Esophagus muscularis mucosa (tissue), 4 donors: ENCODE measurements around the gene NOP56. TPM values are rescaled to one million over a fixed set of nuclear protein-coding genes. Genes with fewer than 3 reads are reported as not detected.

Experiments
- DNase-seq: peaks from one replicate; pipeline ENCODE4 v3.0.0-alpha.2; 2017; ENCODE audit errors: extremely low spot score
- H3K27ac ChIP-seq, 4 donors: fragments of 200-600 bp; sonication (generic); replicated peaks in 1 of 4; 1 replicate in 3 of 4; 2 replicates in 1 of 4; pipeline ENCODE4 v1.5.1; 2016 to 2019; ENCODE audit warnings: mild to moderate bottlenecking in 1 of 4
- H3K27me3 ChIP-seq, 4 donors: fragments of 200-600 bp; sonication (generic); one replicate each; pipeline versions ENCODE4 v1.5.1 to v1.6.0; 2016 to 2019
- H3K36me3 ChIP-seq, 4 donors: fragments of 200-600 bp; sonication (generic); one replicate each; pipeline ENCODE4 v1.5.1; 2016 to 2019
- H3K4me1 ChIP-seq, 4 donors: fragments of 200-600 bp; sonication (generic); one replicate each; pipeline ENCODE4 v1.5.1; 2016 to 2019
- H3K4me3 ChIP-seq, 4 donors: fragments of 200-600 bp; sonication (generic); 1 replicate in 2 of 4; 2 replicates in 2 of 4; pipeline ENCODE4 v1.5.1; 2016 to 2019; ENCODE audit warnings: mild to moderate bottlenecking in 4 of 4, moderate library complexity in 1 of 4
- H3K9me3 ChIP-seq, 4 donors: fragments of 200-600 bp; sonication (generic); 1 replicate in 3 of 4; 2 replicates in 1 of 4; pipeline ENCODE4 v1.5.1; 2016 to 2019
- CTCF ChIP-seq, 3 experiments: fragments of 200-600 bp in 2 of 3; fragments of 450-650 bp in 1 of 3; sonication (generic) in 2 of 3; IDR thresholded peaks; one replicate each; pipeline ENCODE4 v1.5.1; 2017 to 2019; ENCODE audit warnings: antibody characterized with exemption in 3 of 3, mild to moderate bottlenecking in 2 of 3, moderate library complexity in 1 of 3
- EP300 ChIP-seq: sonication (generic); formaldehyde crosslinking; IDR thresholded peaks from one replicate; pipeline ENCODE4 v1.6.1; 2017; ENCODE audit warnings: antibody characterized with exemption
- POLR2A ChIP-seq: fragments of 450-650 bp; IDR thresholded peaks from one replicate; pipeline ENCODE4 v1.6.1; 2017; ENCODE audit warnings: antibody characterized with exemption, moderate library complexity, mild to moderate bottlenecking, low read depth
- POLR2AphosphoS5 ChIP-seq, 2 donors: sonication (generic); formaldehyde crosslinking; IDR thresholded peaks; one replicate each; pipeline ENCODE4 v1.6.1; 2017; ENCODE audit warnings: antibody characterized with exemption in 2 of 2
- WGBS: methylation state at CpG from one replicate; pipeline ENCODE4 v1.1.5; 2018; 5-methylcytosine and 5-hydroxymethylcytosine counted together
- intact Hi-C: fragments of 100-400 bp; cut with DNase I; formaldehyde crosslinking; loops from one replicate; pipeline ENCODE4 v1.15.1; 2023
- total RNA-seq, 4 donors: library from RNA; depleted of rRNA; stranded (reverse); fragments of >200 nt; gene quantifications; one replicate each; pipeline versions ENCODE4 v1.1.0 to v1.2.1, GENCODE V29; 2016

NOP56 gene
- total RNA-seq, 4 donors from 2014 or later, result 31.6 to 96.4 (median 62.8) TPM

GRCh38 chr20:2633381-2633780 is 19.1 kb upstream of the NOP56 start:
- intact Hi-C loops, result no loop called here
- Histone ChIP-seq H3K4me1 (no peaks in the 10 kb centered on the region), H3K9me3 (peaks cover 0 to 3% (median 0%) of the 10 kb centered on the region in 4 donors), H3K4me3 (no peak overlapping the region), H3K27me3 (no peaks in the 10 kb centered on the region), H3K27ac (no peak overlapping the region), H3K36me3 (no peaks in the 10 kb centered on the region)
- TF ChIP-seq CTCF (IDR thresholded peaks at IDR 0.05), result no peak
- no peak for TF ChIP-seq POLR2AphosphoS5 (IDR thresholded peaks at IDR 0.05)
- TF ChIP-seq POLR2A, result no peak
- no peak for TF ChIP-seq EP300
- WGBS, result 32% methylated on average over 1 of the region's 1 CpG
- no peak for DNase-seq

GRCh38 chr20:2637246-2637645 is 15.2 kb upstream of the NOP56 start:
- 82% methylated on average over 6 of the region's 6 CpGs for WGBS

GRCh38 chr20:2640260-2640659 is 12.2 kb upstream of the NOP56 start:
- H3K9me3 ChIP-seq, result no peaks in the 10 kb centered on the region
- H3K36me3 ChIP-seq, result peaks cover 0 to 32% (median 0%) of the 10 kb centered on the region in 4 donors
- H3K27me3 ChIP-seq, result no peaks in the 10 kb centered on the region
- H3K4me1 ChIP-seq, result no peaks in the 10 kb centered on the region
- intact Hi-C loops, result loop anchor here (10.0 kb wide), 1 partner anchor 165 kb away; the partner anchor contains the start of gene SNRPB
- H3K27ac ChIP-seq, result no peak overlapping the region
- H3K4me3 ChIP-seq, result no peak overlapping the region
- DNase-seq, result no peak
- TF ChIP-seq CTCF (IDR thresholded peaks at IDR 0.05) (no peak), POLR2AphosphoS5 (IDR thresholded peaks at IDR 0.05) (no peak), POLR2A (no peak), EP300 (no peak)
- WGBS, result 37% methylated on average over 1 of the region's 1 CpG

More at GRCh38 chr20:2637246-2637645, 15.2 kb upstream of the NOP56 start:
- no peaks in the 10 kb centered on the region for H3K9me3 ChIP-seq
- no peaks in the 10 kb centered on the region for H3K27me3 ChIP-seq
- TF ChIP-seq POLR2A (no peak), EP300 (no peak), POLR2AphosphoS5 (IDR thresholded peaks at IDR 0.05) (no peak), CTCF (IDR thresholded peaks at IDR 0.05) (no peak)
- intact Hi-C loops, result no loop called here
- H3K4me3 ChIP-seq, result no peak overlapping the region
- H3K36me3 ChIP-seq, result peaks cover 0 to 15% (median 0%) of the 10 kb centered on the region in 4 donors
- DNase-seq, result no peak
- H3K4me1 ChIP-seq, result no peaks in the 10 kb centered on the region
- no peak overlapping the region for H3K27ac ChIP-seq

- Histone ChIP-seq H3K36me3 (peaks cover 0 to 32% (median 0%) of the 10 kb centered on the region in 4 donors), H3K27me3 (no peaks in the 10 kb centered on the region), H3K4me3 (no peak overlapping the region), H3K9me3 (no peaks in the 10 kb centered on the region), H3K4me1 (no peaks in the 10 kb centered on the region), H3K27ac (no peak overlapping the region)
- DNase-seq, result no peak
- intact Hi-C loops, result loop anchor here (10.0 kb wide), 1 partner anchor 166 kb away; the partner anchor contains the start of gene SNRPB
- TF ChIP-seq POLR2AphosphoS5 (IDR thresholded peaks at IDR 0.05) (no peak), CTCF (IDR thresholded peaks at IDR 0.05) (no peak), POLR2A (no peak), EP300 (no peak)
- 84% methylated on average over 9 of the region's 9 CpGs for WGBS
Observed at GRCh38 chr20:2640899-2641298, 11.5 kb upstream of the NOP56 start.

GRCh38 chr20:2643708-2644107 is 8.7 kb upstream of the NOP56 start:
- H3K27ac ChIP-seq, result no peak overlapping the region
- H3K4me3 ChIP-seq, result no peak overlapping the region
- intact Hi-C loops, result loop anchor here (10.0 kb wide), 1 partner anchor 169 kb away; the partner anchor contains the start of gene SNRPB
- TF ChIP-seq POLR2AphosphoS5 (IDR thresholded peaks at IDR 0.05), result no peak
- H3K27me3 ChIP-seq, result no peaks in the 10 kb centered on the region
- WGBS, result 50% methylated on average over 1 of the region's 1 CpG
- no peak for DNase-seq
- no peaks in the 10 kb centered on the region for H3K9me3 ChIP-seq
- peaks cover 0 to 32% (median 0%) of the 10 kb centered on the region in 4 donors for H3K36me3 ChIP-seq
- H3K4me1 ChIP-seq, result peaks cover 0 to 9% (median 3%) of the 10 kb centered on the region in 4 donors
